Osteoblast (primary cell): ENCODE measurements around the gene SEMA3C. TPM values are rescaled to one million over a fixed set of nuclear protein-coding genes. Genes with fewer than 3 reads are reported as not detected.

Experiments
- DNase-seq: peaks from one replicate; pipeline ENCODE4 v3.0.0; 2011; ENCODE audit warnings: low spot score, mixed read lengths; ENCODE audit not compliant: insufficient read length; ENCODE audit errors: missing footprints
- H2AFZ ChIP-seq: 2 replicates; pipeline ENCODE4 v1.6.0; 2011; ENCODE audit warnings: mild to moderate bottlenecking, low read length
- H3K27ac ChIP-seq: 2 replicates; pipeline ENCODE4 v1.5.1; 2011; ENCODE audit warnings: mild to moderate bottlenecking, low read depth, low read length, moderate library complexity
- H3K27me3 ChIP-seq: 2 replicates; pipeline ENCODE4 v1.6.0; 2012; ENCODE audit warnings: mild to moderate bottlenecking, control low read depth, inconsistent platforms, low read length, moderate library complexity; ENCODE audit not compliant: insufficient read depth
- H3K36me3 ChIP-seq: 2 replicates; pipeline ENCODE4 v1.5.1; 2011; ENCODE audit warnings: mild to moderate bottlenecking, low read length, control low read depth, moderate library complexity; ENCODE audit not compliant: insufficient read depth
- H3K4me1 ChIP-seq: 2 replicates; pipeline ENCODE4 v1.5.1; 2011; ENCODE audit warnings: mild to moderate bottlenecking, low read length, control low read depth, moderate library complexity; ENCODE audit not compliant: insufficient read depth
- H3K4me2 ChIP-seq: 2 replicates; pipeline ENCODE4 v1.6.0; 2011; ENCODE audit warnings: mild to moderate bottlenecking, low read length; ENCODE audit not compliant: insufficient read depth
- H3K4me3 ChIP-seq: fragments of 200-600 bp; sonication (generic); 3 replicates; pipeline ENCODE4 v1.5.1; 2012; ENCODE audit warnings: mild to moderate bottlenecking, low read length, inconsistent platforms; ENCODE audit not compliant: insufficient read depth
- H3K79me2 ChIP-seq: 2 replicates; pipeline ENCODE4 v1.6.0; 2012; ENCODE audit warnings: mild to moderate bottlenecking, low read length, control low read depth, inconsistent platforms; ENCODE audit not compliant: insufficient read depth
- H3K9me3 ChIP-seq: 2 replicates; pipeline ENCODE4 v1.5.1; 2011; ENCODE audit warnings: low read depth, low read length, control low read depth
- H4K20me1 ChIP-seq: 2 replicates; pipeline ENCODE4 v1.6.0; 2012; ENCODE audit warnings: mild to moderate bottlenecking, low read length, control low read depth; ENCODE audit not compliant: insufficient read depth
- CTCF ChIP-seq: IDR thresholded peaks from 2 replicates; pipeline ENCODE4 v1.5.1; 2011; ENCODE audit warnings: mild to moderate bottlenecking, low read depth, low read length, moderate library complexity; ENCODE audit errors: extremely low read depth
- total RNA-seq: library from RNA; depleted of rRNA; stranded (reverse); fragments of >200 nt; gene quantifications from 2 replicates; pipeline ENCODE4 v1.2.3, GENCODE V29; 2012

SEMA3C gene
- total RNA-seq, 1 donor = 388 TPM

DNA sequence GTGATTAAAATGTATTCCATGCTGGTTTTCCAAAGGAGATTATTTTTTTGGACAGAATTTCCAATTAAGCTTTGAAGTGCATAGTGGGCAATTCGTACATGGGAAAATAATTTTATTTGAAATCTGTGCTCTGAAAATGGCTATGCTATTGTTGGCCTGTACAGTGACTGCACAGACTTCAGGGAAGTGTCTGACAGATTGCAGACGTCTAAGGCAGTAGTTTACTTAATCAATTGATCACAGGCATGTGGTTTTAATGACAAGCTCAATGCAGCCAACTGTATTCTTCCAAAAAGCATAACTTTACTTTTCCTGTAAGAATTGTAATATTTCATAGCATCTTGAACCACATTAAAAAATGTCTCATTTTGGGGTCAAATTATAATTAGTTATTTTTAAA, 102.0 kb downstream of the SEMA3C start:
- no peaks in the 10 kb centered on the region for H3K27me3 ChIP-seq
- peaks cover 4% of the 10 kb centered on the region for H3K79me2 ChIP-seq
- H3K4me3 ChIP-seq = no peak overlapping the region
- no peak for TF ChIP-seq CTCF
- no peak overlapping the region for H3K27ac ChIP-seq
- no peak overlapping the region for H3K4me2 ChIP-seq
- no peaks in the 10 kb centered on the region for H4K20me1 ChIP-seq
- DNase-seq = no peak
- H2AFZ ChIP-seq = no peak overlapping the region
- no peaks in the 10 kb centered on the region for H3K4me1 ChIP-seq
- peaks cover 2% of the 10 kb centered on the region for H3K36me3 ChIP-seq
- H3K9me3 ChIP-seq = no peaks in the 10 kb centered on the region

GRCh38 chr7:80815733-80816132, 103.1 kb downstream of the SEMA3C start:
- H3K36me3 ChIP-seq = peaks cover 2% of the 10 kb centered on the region
- no peaks in the 10 kb centered on the region for H3K9me3 ChIP-seq
- DNase-seq = no peak
- no peak overlapping the region for H3K27ac ChIP-seq
- H3K4me1 ChIP-seq = no peaks in the 10 kb centered on the region
- H3K4me3 ChIP-seq = no peak overlapping the region
- no peak overlapping the region for H2AFZ ChIP-seq
- H4K20me1 ChIP-seq = no peaks in the 10 kb centered on the region
- H3K4me2 ChIP-seq = no peak overlapping the region
- peaks cover 4% of the 10 kb centered on the region for H3K79me2 ChIP-seq
- TF ChIP-seq CTCF = no peak
- H3K27me3 ChIP-seq = no peaks in the 10 kb centered on the region

DNA sequence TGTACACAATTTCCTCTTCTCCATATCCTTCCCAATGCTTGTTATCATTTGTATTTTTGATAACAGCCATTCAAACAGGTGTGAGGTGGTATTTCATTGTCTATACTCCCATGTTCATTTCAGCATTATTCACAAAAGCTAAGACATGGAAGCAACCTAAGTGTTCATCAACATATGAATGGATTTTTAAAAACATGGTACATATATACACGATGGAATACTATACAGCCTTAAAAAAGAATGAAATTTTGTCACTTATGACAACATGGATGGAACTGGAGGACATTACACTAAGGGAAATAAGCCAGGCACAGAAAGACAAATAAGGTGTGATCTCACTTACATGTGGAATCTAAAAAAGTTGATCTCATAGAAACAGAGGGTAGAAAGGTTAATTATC, 109.3 kb downstream of the SEMA3C start:
- Histone ChIP-seq H3K27me3 (no peaks in the 10 kb centered on the region), H3K4me1 (peaks cover 15% of the 10 kb centered on the region), H3K4me3 (no peak overlapping the region), H2AFZ (no peak overlapping the region), H3K79me2 (no peaks in the 10 kb centered on the region), H3K9me3 (no peaks in the 10 kb centered on the region), H4K20me1 (no peaks in the 10 kb centered on the region), H3K27ac (peak overlapping the region; percentile 56), H3K4me2 (peak overlapping the region; percentile 20), H3K36me3 (peaks cover 10% of the 10 kb centered on the region)
- TF ChIP-seq CTCF = no peak
- no peak for DNase-seq

GRCh38 chr7:80807166-80807900, 111.5 kb downstream of the SEMA3C start:
- Histone ChIP-seq H3K36me3 (peaks cover 30% of the 10 kb centered on the region), H3K79me2 (no peaks in the 10 kb centered on the region), H3K27ac (no peak overlapping the region), H2AFZ (no peak overlapping the region), H3K4me3 (no peak overlapping the region), H3K4me2 (peak overlapping the region; percentile 31), H4K20me1 (no peaks in the 10 kb centered on the region), H3K4me1 (peaks cover 16% of the 10 kb centered on the region), H3K27me3 (no peaks in the 10 kb centered on the region), H3K9me3 (no peaks in the 10 kb centered on the region)
- no peak for DNase-seq
- no peak for TF ChIP-seq CTCF
